Ovary (tissue), 9 donors: ENCODE results near the gene PMS2. TPM values are rescaled to one million over a fixed set of nuclear protein-coding genes. Genes with fewer than 3 reads are reported as not detected.
A peak's percentile ranks its signal among the peaks of the same experiment; 100 is the strongest.

Experiments used
- DNase-seq, 5 donors: peaks; one replicate each; pipeline ENCODE4 v3.0.0-alpha.2; 2019 to 2020
- H3K27ac ChIP-seq, 2 donors: fragments of 200-600 bp; one replicate each; pipeline versions ENCODE4 v1.5.1 to v1.8.0; 2019 to 2022
- H3K27me3 ChIP-seq: fragments of 200-600 bp; one replicate; pipeline ENCODE4 v1.8.0; 2022
- H3K36me3 ChIP-seq: fragments of 200-600 bp; sonication (generic); one replicate; pipeline ENCODE4 v1.5.1; 2019
- H3K4me1 ChIP-seq: one replicate; pipeline ENCODE4 v1.8.1; 2013; ENCODE audit warnings: mild to moderate bottlenecking, moderate library complexity; ENCODE audit not compliant: insufficient read depth
- H3K4me3 ChIP-seq: fragments of 200-600 bp; sonication (generic); one replicate; pipeline ENCODE4 v1.5.1; 2017
- H3K9me3 ChIP-seq, 2 donors: fragments of 200-600 bp in 1 of 2; sonication (generic) in 1 of 2; one replicate each; pipeline versions ENCODE4 v1.5.1 to v1.8.1; 2013 to 2019; ENCODE audit warnings: mild to moderate bottlenecking in 1 of 2, moderate library complexity in 1 of 2
- EP300 ChIP-seq: sonication (generic); formaldehyde crosslinking; IDR thresholded peaks from one replicate; pipeline ENCODE4 v1.6.1; 2017; ENCODE audit warnings: antibody characterized with exemption
- POLR2A ChIP-seq: fragments of 450-650 bp; IDR thresholded peaks from one replicate; pipeline ENCODE4 v1.6.1; 2017; ENCODE audit warnings: antibody characterized with exemption, mild to moderate bottlenecking, moderate library complexity
- WGBS, 3 donors: extraction: QIAGEN DNeasy Blood & Tissue Kit in 1 of 3; methylation state at CpG; one replicate each; pipeline versions ENCODE4 v1.1.5 to v1.1.7; 2013 to 2017; 5-methylcytosine and 5-hydroxymethylcytosine counted together
- intact Hi-C, 4 donors: fragments of 100-400 bp; cut with DNase I; formaldehyde crosslinking; loops; one replicate each; pipeline versions ENCODE4 v1.11.0 to v1.15.1; 2022 to 2023
- polyA plus RNA-seq, 2 donors: library from polyadenylated mRNA; stranded (reverse); fragments of 200-250 nt in 1 of 2; fragments of 350-450 nt in 1 of 2; fragmentation: Illumina TruSeq in 1 of 2; extraction: RNeasy Lipid Tissue Mini Kit (QIAGEN cat#74804) in 1 of 2; gene quantifications; one replicate each; pipeline ENCODE4 v1.2.3, GENCODE V29; 2013 to 2014
- total RNA-seq, 7 donors: library from RNA; depleted of rRNA in 2 of 7; stranded (reverse); fragments of >200 nt in 2 of 7; fragmentation: NEBNext Ultra II Directional in 3 of 7; extraction: Animal tissue kit (Norgen Biotek cat#: 25700) in 3 of 7; gene quantifications; one replicate each; pipeline versions ENCODE4 v1.1.0 to v1.2.4, GENCODE V29; 2016 to 2023
- TF ChIP-seq, protein P1 (sequence below), 3 donors: fragments of 450-650 bp in 2 of 3; fragments of 200-600 bp in 1 of 3; IDR thresholded peaks; one replicate each; pipeline versions ENCODE4 v1.5.1 to v1.8.0; 2016 to 2022; ENCODE audit warnings: antibody characterized with exemption in 3 of 3, mild to moderate bottlenecking in 1 of 3
- donor health status: DM: no; HTN: no; CAD: no; lungs with moderate emphysema.
- donor health status: DM: no; HTN: no; CAD: no.
- donor health status: Bipolar disorder and iron deficiency.
- donor health status: DM: yes; HTN: yes; CAD: no.
- donor health status: DM: no; HTN: no; CAD: no.
- donor health status: DM: yes; HTN: yes; CAD: no.

PMS2 gene
- total and polyA plus RNA-seq, 9 donors: 5.2 to 15.9 (median 9.0) TPM

DNA sequence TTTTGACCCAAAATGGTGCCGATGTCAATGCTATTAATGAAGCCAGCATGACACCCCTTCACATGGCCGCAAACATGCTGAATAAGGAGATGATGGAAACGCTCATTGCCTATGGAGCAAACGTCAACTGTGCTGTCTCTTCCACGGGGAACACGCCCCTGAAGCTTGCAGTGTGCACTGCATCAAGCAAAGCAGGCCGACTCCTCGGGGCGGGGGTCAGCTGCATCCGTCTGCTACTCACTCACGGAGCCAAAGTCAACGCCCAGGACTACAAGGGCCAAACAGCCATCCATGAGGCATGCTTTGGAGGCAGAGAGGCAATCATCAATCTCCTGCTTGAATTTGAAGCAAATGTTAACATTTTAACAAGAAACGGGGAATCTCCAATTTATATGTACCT is 26.8 kb upstream of the PMS2 start:
- intact Hi-C loops: no loop called here
- no peak for TF ChIP-seq EP300
- TF ChIP-seq, protein P1, sequence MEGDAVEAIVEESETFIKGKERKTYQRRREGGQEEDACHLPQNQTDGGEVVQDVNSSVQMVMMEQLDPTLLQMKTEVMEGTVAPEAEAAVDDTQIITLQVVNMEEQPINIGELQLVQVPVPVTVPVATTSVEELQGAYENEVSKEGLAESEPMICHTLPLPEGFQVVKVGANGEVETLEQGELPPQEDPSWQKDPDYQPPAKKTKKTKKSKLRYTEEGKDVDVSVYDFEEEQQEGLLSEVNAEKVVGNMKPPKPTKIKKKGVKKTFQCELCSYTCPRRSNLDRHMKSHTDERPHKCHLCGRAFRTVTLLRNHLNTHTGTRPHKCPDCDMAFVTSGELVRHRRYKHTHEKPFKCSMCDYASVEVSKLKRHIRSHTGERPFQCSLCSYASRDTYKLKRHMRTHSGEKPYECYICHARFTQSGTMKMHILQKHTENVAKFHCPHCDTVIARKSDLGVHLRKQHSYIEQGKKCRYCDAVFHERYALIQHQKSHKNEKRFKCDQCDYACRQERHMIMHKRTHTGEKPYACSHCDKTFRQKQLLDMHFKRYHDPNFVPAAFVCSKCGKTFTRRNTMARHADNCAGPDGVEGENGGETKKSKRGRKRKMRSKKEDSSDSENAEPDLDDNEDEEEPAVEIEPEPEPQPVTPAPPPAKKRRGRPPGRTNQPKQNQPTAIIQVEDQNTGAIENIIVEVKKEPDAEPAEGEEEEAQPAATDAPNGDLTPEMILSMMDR (IDR thresholded peaks at IDR 0.05): no peak
- TF ChIP-seq POLR2A: no peak
- H3K36me3 ChIP-seq: no peaks in the 10 kb centered on the region
- no peaks in the 10 kb centered on the region for H3K4me1 ChIP-seq
- WGBS, 3 donors: 89 to 93% (median 92%) methylated on average over 13 of the region's 13 CpGs
- peak in 1 of 5 donors; percentile 21 for DNase-seq
- no peaks in the 10 kb centered on the region for H3K9me3 ChIP-seq
- no peak overlapping the region for H3K27ac ChIP-seq
- no peak overlapping the region for H3K4me3 ChIP-seq
- no peaks in the 10 kb centered on the region for H3K27me3 ChIP-seq

- TF ChIP-seq, protein P1 (IDR thresholded peaks at IDR 0.05): no peak
- no peak for TF ChIP-seq POLR2A
- no peak for TF ChIP-seq EP300
- DNase-seq: no peak
- H3K4me1 ChIP-seq: no peaks in the 10 kb centered on the region
- H3K9me3 ChIP-seq: no peaks in the 10 kb centered on the region
- H3K27ac ChIP-seq: no peak overlapping the region
- intact Hi-C loops: no loop called here
- 89 to 90% (median 89%) methylated on average over 10 of the region's 10 CpGs for WGBS, 3 donors
- H3K36me3 ChIP-seq: no peaks in the 10 kb centered on the region
- H3K4me3 ChIP-seq: no peak overlapping the region
- H3K27me3 ChIP-seq: no peaks in the 10 kb centered on the region
Measured at GRCh38 chr7:6035165-6035564, 26.3 kb upstream of the PMS2 start.

DNA sequence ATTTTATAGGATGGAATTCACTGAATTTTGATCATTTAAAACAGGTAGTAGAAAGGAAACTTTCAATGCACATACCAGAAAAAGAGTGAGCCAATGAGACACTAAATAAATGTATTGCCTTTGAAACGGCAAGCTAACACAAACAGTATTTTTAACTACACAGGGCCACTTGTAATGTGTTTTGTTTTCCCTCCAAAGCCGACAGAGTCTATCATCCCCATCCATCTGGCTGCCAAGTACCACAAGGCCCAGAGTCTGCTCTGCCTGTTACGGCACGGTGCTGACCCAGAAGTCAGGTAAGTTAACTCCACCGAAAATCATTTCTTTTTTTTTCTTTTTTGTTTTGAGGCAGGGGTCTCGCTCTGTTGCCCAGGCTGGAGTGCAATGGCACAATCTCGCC is 23.8 kb upstream of the PMS2 start:
- intact Hi-C loops: no loop called here

DNA sequence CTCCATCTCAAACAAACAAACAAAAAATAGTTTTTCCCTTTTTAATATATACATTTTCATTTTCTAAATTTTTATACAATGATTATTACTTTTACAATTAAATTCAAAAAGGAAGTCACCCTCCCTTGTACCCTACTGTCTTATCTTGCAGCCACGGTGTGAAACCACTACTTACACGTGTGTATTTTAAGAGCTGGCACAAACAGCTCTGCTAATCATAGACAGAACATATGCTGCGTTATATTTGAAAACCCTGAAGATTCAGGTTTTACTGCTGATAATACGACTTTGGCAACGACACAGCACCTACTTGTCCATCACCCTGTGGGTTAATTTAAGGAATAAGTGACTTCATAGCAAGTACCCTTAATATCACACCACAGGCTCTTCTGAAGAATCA is 23.3 kb upstream of the PMS2 start:
- no peaks in the 10 kb centered on the region for H3K36me3 ChIP-seq
- no peaks in the 10 kb centered on the region for H3K4me1 ChIP-seq
- no peaks in the 10 kb centered on the region for H3K9me3 ChIP-seq
- DNase-seq: no peak
- H3K27ac ChIP-seq: no peak overlapping the region
- 74 to 84% (median 78%) methylated on average over 5 of the region's 5 CpGs for WGBS, 3 donors
- intact Hi-C loops: no loop called here
- TF ChIP-seq, protein P1 (IDR thresholded peaks at IDR 0.05): no peak
- no peak for TF ChIP-seq POLR2A
- TF ChIP-seq EP300: no peak
- H3K4me3 ChIP-seq: no peak overlapping the region
- H3K27me3 ChIP-seq: no peaks in the 10 kb centered on the region

More for the DNA sequence above, 23.8 kb upstream of the PMS2 start:
- H3K4me3 ChIP-seq: no peak overlapping the region
- TF ChIP-seq EP300 (no peak), POLR2A (no peak)
- TF ChIP-seq, protein P1 (IDR thresholded peaks at IDR 0.05): no peak
- DNase-seq: no peak
- H3K27ac ChIP-seq: no peak overlapping the region
- H3K36me3 ChIP-seq: no peaks in the 10 kb centered on the region
- 81 to 88% (median 82%) methylated on average over 7 of the region's 7 CpGs for WGBS, 3 donors
- no peaks in the 10 kb centered on the region for H3K9me3 ChIP-seq
- H3K4me1 ChIP-seq: no peaks in the 10 kb centered on the region
- H3K27me3 ChIP-seq: no peaks in the 10 kb centered on the region

- no peaks in the 10 kb centered on the region for H3K27me3 ChIP-seq
- no peak overlapping the region for H3K4me3 ChIP-seq
- H3K4me1 ChIP-seq: no peaks in the 10 kb centered on the region
- no peak overlapping the region for H3K27ac ChIP-seq
- WGBS, 3 donors: 88 to 89% (median 88%) methylated on average over 3 of the region's 3 CpGs
- H3K36me3 ChIP-seq: no peaks in the 10 kb centered on the region
- no peaks in the 10 kb centered on the region for H3K9me3 ChIP-seq
- intact Hi-C loops: no loop called here
- TF ChIP-seq, protein P1 (IDR thresholded peaks at IDR 0.05): no peak
- TF ChIP-seq POLR2A: no peak
- peak in 1 of 5 donors; percentile 7 for DNase-seq
Measured at GRCh38 chr7:6031567-6031966, 22.7 kb upstream of the PMS2 start.
